Parathyroid adenoma (tissue), 2 donors: ENCODE data around the gene PTPN14.

Experiments
- H2AFZ ChIP-seq: fragments of 300-600 bp; sonication (generic); one replicate; pipeline ENCODE4 v1.7.0; 2017; ENCODE audit warnings: antibody characterized with exemption, mild to moderate bottlenecking
- H3K27ac ChIP-seq: fragments of 300-600 bp; sonication (generic); one replicate; pipeline ENCODE4 v1.7.0; 2017
- H3K27me3 ChIP-seq: fragments of 300-600 bp; sonication (generic); one replicate; pipeline ENCODE4 v1.7.0; 2017; ENCODE audit warnings: low read length; ENCODE audit not compliant: control insufficient read depth, insufficient read depth
- H3K36me3 ChIP-seq: fragments of 300-600 bp; sonication (generic); one replicate; pipeline ENCODE4 v1.7.0; 2017; ENCODE audit warnings: low read length; ENCODE audit not compliant: control insufficient read depth, insufficient read depth
- H3K4me1 ChIP-seq: fragments of 300-600 bp; sonication (generic); one replicate; pipeline ENCODE4 v1.7.0; 2017; ENCODE audit warnings: control low read depth
- H3K4me2 ChIP-seq: fragments of 300-600 bp; sonication (generic); one replicate; pipeline ENCODE4 v1.7.0; 2017; ENCODE audit warnings: low read length
- H3K4me3 ChIP-seq: fragments of 300-600 bp; sonication (generic); one replicate; pipeline ENCODE4 v1.7.0; 2017; ENCODE audit warnings: low read depth, low read length
- H3K79me2 ChIP-seq: fragments of 300-600 bp; sonication (generic); one replicate; pipeline ENCODE4 v1.7.0; 2017; ENCODE audit warnings: control low read depth
- H3K9ac ChIP-seq: fragments of 300-600 bp; sonication (generic); one replicate; pipeline ENCODE4 v1.7.0; 2017; ENCODE audit warnings: mild to moderate bottlenecking
- H3K9me3 ChIP-seq: fragments of 300-600 bp; sonication (generic); one replicate; pipeline ENCODE4 v1.7.0; 2017; ENCODE audit warnings: low read length; ENCODE audit not compliant: control insufficient read depth
- CTCF ChIP-seq: fragments of 300-600 bp; sonication (generic); IDR thresholded peaks from one replicate; pipeline ENCODE4 v1.7.0; 2017; ENCODE audit warnings: antibody characterized with exemption, mild to moderate bottlenecking
- donor health status: primary hyperparathyroidism.

PTPN14 gene

GRCh38 chr1:214546084-214546483 is 5.3 kb downstream of the PTPN14 start:
- Histone ChIP-seq H3K4me1 (no peaks in the 10 kb centered on the region), H2AFZ (no peak overlapping the region), H3K27ac (no peak overlapping the region), H3K4me3 (no peak overlapping the region), H3K9me3 (no peaks in the 10 kb centered on the region), H3K9ac (no peak overlapping the region), H3K36me3 (no peaks in the 10 kb centered on the region), H3K79me2 (peaks cover 2% of the 10 kb centered on the region), H3K4me2 (no peak overlapping the region), H3K27me3 (no peaks in the 10 kb centered on the region)
- no peak for TF ChIP-seq CTCF

- Histone ChIP-seq H3K4me1 (no peaks in the 10 kb centered on the region), H3K27ac (no peak overlapping the region), H3K4me3 (no peak overlapping the region), H3K36me3 (no peaks in the 10 kb centered on the region), H3K9me3 (no peaks in the 10 kb centered on the region), H3K79me2 (peaks cover 2% of the 10 kb centered on the region), H2AFZ (no peak overlapping the region), H3K9ac (no peak overlapping the region), H3K4me2 (no peak overlapping the region), H3K27me3 (no peaks in the 10 kb centered on the region)
- TF ChIP-seq CTCF = no peak
Measured at GRCh38 chr1:214545293-214545692, 6.1 kb downstream of the PTPN14 start.

- TF ChIP-seq CTCF = no peak
- Histone ChIP-seq H3K36me3 (no peaks in the 10 kb centered on the region), H3K4me3 (no peak overlapping the region), H3K79me2 (no peaks in the 10 kb centered on the region), H2AFZ (no peak overlapping the region), H3K4me1 (no peaks in the 10 kb centered on the region), H3K9me3 (no peaks in the 10 kb centered on the region), H3K27me3 (no peaks in the 10 kb centered on the region), H3K4me2 (no peak overlapping the region), H3K27ac (no peak overlapping the region), H3K9ac (no peak overlapping the region)
Measured at GRCh38 chr1:214544791-214545190, 6.6 kb downstream of the PTPN14 start.

GRCh38 chr1:214542275-214543199 is 8.9 kb downstream of the PTPN14 start:
- Histone ChIP-seq H3K27me3 (no peaks in the 10 kb centered on the region), H3K4me2 (no peak overlapping the region), H3K27ac (no peak overlapping the region)

More at GRCh38 chr1:214542275-214543199, 8.9 kb downstream of the PTPN14 start:
- H2AFZ ChIP-seq = no peak overlapping the region
- H3K9ac ChIP-seq = no peak overlapping the region
- H3K36me3 ChIP-seq = no peaks in the 10 kb centered on the region
- no peaks in the 10 kb centered on the region for H3K79me2 ChIP-seq
- no peak for TF ChIP-seq CTCF
- H3K4me1 ChIP-seq = no peaks in the 10 kb centered on the region
- no peak overlapping the region for H3K4me3 ChIP-seq
- no peaks in the 10 kb centered on the region for H3K9me3 ChIP-seq
